GM19455 (cell line): Measurements from ENCODE around the gene RNF26.

Source experiments
- ATAC-seq: cut with Tn5 transposase; IDR thresholded peaks from one replicate; pipeline ENCODE4 v1.9.1; 2021; ENCODE audit not compliant: unreplicated experiment

Gene RNF26

GRCh38 chr11:119335655-119336543 lies 1.6 kb downstream of the RNF26 start:
- ATAC-seq = no peak

- no peak for ATAC-seq
These were observed 2.6 kb downstream of the RNF26 start for GRCh38 chr11:119336744-119337469.

- no peak for ATAC-seq
These were observed 3.4 kb downstream of the RNF26 start for GRCh38 chr11:119337581-119338317.

- ATAC-seq = no peak
These were observed 4.1 kb downstream of the RNF26 start for GRCh38 chr11:119338318-119338890.

GRCh38 chr11:119338965-119339588 lies 4.8 kb downstream of the RNF26 start:
- ATAC-seq = no peak

GRCh38 chr11:119339589-119340334 lies 5.4 kb downstream of the RNF26 start:
- no peak for ATAC-seq

GRCh38 chr11:119340335-119341221 lies 6.3 kb downstream of the RNF26 start, which contains the start of gene C1QTNF5:
Gene C1QTNF5, minus strand, starts transcription at chr11:119340883. Its CDS starts 486 bp downstream, at chr11:119340397.
- ATAC-seq = no peak

- ATAC-seq = no peak
These were observed 7.1 kb downstream of the RNF26 start for GRCh38 chr11:119341222-119342022.

GRCh38 chr11:119342023-119342300 lies 7.6 kb downstream of the RNF26 start:
- ATAC-seq = no peak

- ATAC-seq = no peak
These were observed 8.2 kb downstream of the RNF26 start for GRCh38 chr11:119342362-119343130.

GRCh38 chr11:119343726-119344125 lies 9.4 kb downstream of the RNF26 start:
- no peak for ATAC-seq

- ATAC-seq = no peak
These were observed 10.1 kb downstream of the RNF26 start for GRCh38 chr11:119344291-119345010.

- ATAC-seq = no peak
These were observed 11.4 kb downstream of the RNF26 start for GRCh38 chr11:119345685-119346084.

- no peak for ATAC-seq
These were observed 12.3 kb downstream of the RNF26 start, which contains the start of gene MFRP for GRCh38 chr11:119346605-119347004. Gene MFRP, minus strand, starts transcription at chr11:119346705. Its CDS starts 192 bp downstream, at chr11:119346513.

GRCh38 chr11:119347242-119347641 lies 12.9 kb downstream of the RNF26 start:
- ATAC-seq = no peak

GRCh38 chr11:119347940-119348605 lies 13.7 kb downstream of the RNF26 start:
- ATAC-seq = no peak
